GM12892 (cell line): Measurements from ENCODE around the gene UNC80.

Source experiments
- POLR2A ChIP-seq: IDR thresholded peaks from 2 replicates; pipeline ENCODE4 v1.6.1; 2011; ENCODE audit warnings: low read depth, low read length, control low read depth
- POLR2AphosphoS5 ChIP-seq: IDR thresholded peaks from 2 replicates; pipeline ENCODE4 v1.6.1; 2011; ENCODE audit warnings: low read depth, low read length, control low read depth

DNA sequence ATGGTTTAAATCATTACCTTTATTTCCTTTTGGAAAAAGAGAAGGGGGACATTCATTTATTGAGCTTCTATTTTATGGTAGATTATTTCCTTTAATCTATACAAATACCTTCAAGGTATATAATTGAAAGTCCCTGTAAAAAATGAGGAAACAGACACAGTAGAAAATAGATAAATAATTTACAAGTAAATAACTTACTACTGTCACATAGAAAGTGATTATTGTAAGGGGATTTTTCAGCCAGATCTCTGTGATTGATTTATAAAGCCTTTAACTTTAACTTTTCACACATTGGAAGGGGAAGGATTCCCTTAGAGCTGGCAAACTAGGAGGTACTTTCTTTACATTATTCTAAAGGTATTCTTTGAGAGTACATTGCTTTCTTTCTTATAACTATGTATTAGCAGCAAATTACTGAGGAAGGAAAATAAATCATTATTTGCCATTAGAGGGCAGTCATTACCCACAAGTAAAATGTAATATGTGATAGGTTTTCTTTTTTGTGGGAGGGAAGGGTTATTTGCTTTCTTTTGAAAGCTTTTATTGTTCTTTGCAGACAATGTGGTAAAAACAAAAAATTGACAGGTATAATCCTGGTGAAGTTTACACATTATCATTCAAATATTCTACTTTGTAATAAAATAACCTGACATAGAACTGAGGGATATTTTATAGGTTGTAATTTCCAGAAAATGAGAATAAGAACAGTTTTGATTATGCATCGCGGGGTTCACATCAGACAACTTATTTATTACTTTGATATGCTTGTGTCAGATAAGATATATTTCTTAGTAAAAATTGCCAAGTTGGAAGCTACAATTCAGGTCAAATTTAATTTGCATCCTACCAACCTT is 206.0 kb downstream of the UNC80 start:
- no peak for TF ChIP-seq POLR2A
- no peak for TF ChIP-seq POLR2AphosphoS5
